SW 1271 (cell line): ENCODE results near the gene DSC2.

Source experiments
- DNase-seq, 2 experiments: peaks; one replicate each; lab custom pipeline; 2025; lab: John Stamatoyannopoulos, UW

The DSC2 gene

GRCh38 chr18:31098878-31099277 is 3.3 kb downstream of the DSC2 start:
- no peak for DNase-seq

- DNase-seq, result no peak
Observed at GRCh38 chr18:31097666-31098065, 4.6 kb downstream of the DSC2 start.

- DNase-seq, result no peak
Observed at GRCh38 chr18:31093880-31094279, 8.3 kb downstream of the DSC2 start.

- DNase-seq, result no peak
Observed at GRCh38 chr18:31093294-31093693, 8.9 kb downstream of the DSC2 start.

GRCh38 chr18:31091350-31091749 is 10.9 kb downstream of the DSC2 start:
- no peak for DNase-seq

- no peak for DNase-seq
Observed at GRCh38 chr18:31088532-31088931, 13.7 kb downstream of the DSC2 start.

- no peak for DNase-seq
Observed at GRCh38 chr18:31079973-31080372, 22.2 kb downstream of the DSC2 start.

- no peak for DNase-seq
Observed at GRCh38 chr18:31077878-31078277, 24.3 kb downstream of the DSC2 start.

- no peak for DNase-seq
Observed at GRCh38 chr18:31072175-31072574, 30.0 kb downstream of the DSC2 start.

GRCh38 chr18:31070206-31070605 is 32.0 kb downstream of the DSC2 start:
- DNase-seq, result no peak

- DNase-seq, result no peak
Observed at GRCh38 chr18:31066266-31066665, 36.0 kb downstream of the DSC2 start.

GRCh38 chr18:31065036-31065773 is 37.0 kb downstream of the DSC2 start:
- DNase-seq, result no peak

- DNase-seq, result no peak
Observed at GRCh38 chr18:31064130-31064529, 38.1 kb downstream of the DSC2 start.

GRCh38 chr18:31061945-31062344 is 40.3 kb downstream of the DSC2 start:
- DNase-seq, result no peak

- no peak for DNase-seq
Observed at GRCh38 chr18:31058897-31059296, 43.3 kb downstream of the DSC2 start.

GRCh38 chr18:31057917-31058316 is 44.3 kb downstream of the DSC2 start:
- no peak for DNase-seq

- no peak for DNase-seq
Observed at GRCh38 chr18:31057051-31057450, 45.2 kb downstream of the DSC2 start.

- DNase-seq, result no peak
Observed at GRCh38 chr18:31056296-31056695, 45.9 kb downstream of the DSC2 start.

GRCh38 chr18:31050635-31051034 is 51.6 kb downstream of the DSC2 start:
- DNase-seq, result no peak

GRCh38 chr18:31049189-31049588 is 53.0 kb downstream of the DSC2 start:
- DNase-seq, result no peak

GRCh38 chr18:31048216-31048615 is 54.0 kb downstream of the DSC2 start:
- no peak for DNase-seq

GRCh38 chr18:31046916-31047315 is 55.3 kb downstream of the DSC2 start:
- no peak for DNase-seq

GRCh38 chr18:31045599-31045998 is 56.6 kb downstream of the DSC2 start:
- DNase-seq, result no peak

- no peak for DNase-seq
Observed at GRCh38 chr18:31044926-31045325, 57.3 kb downstream of the DSC2 start.
